Measurements from ENCODE around the gene IDNK. TPM values are rescaled to one million over a fixed set of nuclear protein-coding genes. Genes with fewer than 3 reads are reported as not detected.
A peak's percentile ranks its signal among the peaks of the same experiment; 100 is the strongest.

IDNK gene
- total and polyA plus RNA-seq, 10 of the 15 experiments (the other 5 are each of a cell fraction or from before 2014, with no cell fraction given) = 7.0 to 19.1 (median 10.6) TPM

- Histone ChIP-seq H4K20me1 (ENCODE audit: control insufficient read depth, insufficient read depth) (no peaks in the 10 kb centered on the region), H3K79me2 (ENCODE audit: control insufficient read depth, insufficient read depth, low read length) (peaks cover 3% of the 10 kb centered on the region; the same call in 1 of the 2 replicates), H3K4me2 (ENCODE audit: control insufficient read depth, insufficient read depth) (peak overlapping the region; percentile 65; the same call in 1 of the 2 replicates), H3K4me1 (ENCODE audit: control insufficient read depth, insufficient read depth, low read length) (peaks cover 30% of the 10 kb centered on the region), H3K36me3 (ENCODE audit: control insufficient read depth in 2 of 2, insufficient read depth in 2 of 2, low read length in 1 of 2) (peaks cover 7 to 47% of the 10 kb centered on the region in 2 experiments), H3K4me3 (no peak overlapping the region), H3K9ac (ENCODE audit: control insufficient read depth, insufficient read depth, low read length) (no peak overlapping the region), H3K27ac (ENCODE audit: control insufficient read depth, insufficient read depth) (peak overlapping the region; percentile 73), H2AFZ (ENCODE audit: control insufficient read depth, low read depth, low read length) (no peak overlapping the region), H3K27me3 (replicated peaks in 1 of 2; ENCODE audit: control insufficient read depth in 2 of 2, insufficient read depth in 2 of 2, low read length in 1 of 2) (no peaks in the 10 kb centered on the region), H3K9me3 (replicated peaks; ENCODE audit: control insufficient read depth, insufficient read depth, low read length) (no peaks in the 10 kb centered on the region)
- SMC1A ChIA-PET (ENCODE audit: uncharacterized antibody, unreplicated experiment) = interaction anchor here (0.9 to 2.0 kb wide), 3 partner anchors 15 to 43 kb away, joined by 3 to 6 read pairs (median 3); no protein-coding TSS in a partner anchor
- in situ Hi-C loops (cut with MboI) (no loop called here), intact Hi-C loops (cut with micrococcal nuclease; ENCODE audit: unreplicated experiment) (loop anchor here (5.0 kb wide), 1 partner anchor 45 kb away; no protein-coding TSS in a partner anchor)
- BruUV-seq (replicated peaks) = no TSS peak
- POLR2A ChIA-PET = no interaction called here
- DNase-seq (ENCODE audit: low read depth, low spot score) (no peak), ATAC-seq (peak; percentile 9), FAIRE-seq (peak; percentile 31)
- WGBS (ENCODE audit: insufficient coverage, insufficient replicate concordance, low lambda C conversion rate, missing lambda C conversion rate) = 18% methylated on average over 6 of the region's 6 CpGs
- RAD21 ChIA-PET (ENCODE audit: unreplicated experiment) = interaction anchor here (1.4 kb wide), 1 partner anchor 36 kb away, joined by 5 read pairs; no protein-coding TSS in a partner anchor
- CTCF ChIA-PET = interaction anchor here (0.7 to 2.4 kb wide), 8 partner anchors 10 to 74 kb away, joined by 3 to 10 read pairs (median 4); partner anchors contain the start of gene UBQLN1
- no peak for TF ChIP-seq MAX (IDR thresholded peaks at IDR 0.05; ENCODE audit: low read depth, low read length)
- TF ChIP-seq RUNX3 (IDR thresholded peaks at IDR 0.05; ENCODE audit: low read length) = peak; percentile 87
Observed at GRCh38 chr9:83656952-83657351, 34.0 kb downstream of the IDNK start.

GRCh38 chr9:83662933-83663332 lies 40.0 kb downstream of the IDNK start:
- no peak for FAIRE-seq
- WGBS (ENCODE audit: insufficient coverage, insufficient replicate concordance, low lambda C conversion rate, missing lambda C conversion rate) = 96% methylated on average over 3 of the region's 3 CpGs
- SMC1A ChIA-PET (ENCODE audit: uncharacterized antibody, unreplicated experiment) = interaction anchor here (1.2 to 1.5 kb wide), 2 partner anchors 23 to 42 kb away, joined by 3 to 6 read pairs; no protein-coding TSS in a partner anchor
- Histone ChIP-seq H3K4me2 (ENCODE audit: control insufficient read depth, insufficient read depth) (no peak overlapping the region), H4K20me1 (ENCODE audit: control insufficient read depth, insufficient read depth) (no peaks in the 10 kb centered on the region), H3K27ac (ENCODE audit: control insufficient read depth, insufficient read depth) (no peak overlapping the region), H3K79me2 (ENCODE audit: control insufficient read depth, insufficient read depth, low read length) (no peaks in the 10 kb centered on the region; the same call in 1 of the 2 replicates), H3K4me1 (ENCODE audit: control insufficient read depth, insufficient read depth, low read length) (peaks cover 16% of the 10 kb centered on the region), H3K36me3 (ENCODE audit: control insufficient read depth in 2 of 2, insufficient read depth in 2 of 2, low read length in 1 of 2) (peaks cover 7 to 32% of the 10 kb centered on the region in 2 experiments), H2AFZ (ENCODE audit: control insufficient read depth, low read depth, low read length) (no peak overlapping the region), H3K4me3 (no peak overlapping the region), H3K27me3 (replicated peaks in 1 of 2; ENCODE audit: control insufficient read depth in 2 of 2, insufficient read depth in 2 of 2, low read length in 1 of 2) (no peaks in the 10 kb centered on the region), H3K9ac (ENCODE audit: control insufficient read depth, insufficient read depth, low read length) (no peak overlapping the region), H3K9me3 (replicated peaks; ENCODE audit: control insufficient read depth, insufficient read depth, low read length) (no peaks in the 10 kb centered on the region)
- in situ Hi-C loops (cut with MboI) = no loop called here
- DNase-seq (ENCODE audit: low read depth, low spot score) = no peak
- POLR2A ChIA-PET = no interaction called here
- no TSS peak for BruUV-seq (replicated peaks)
- CTCF ChIA-PET = interaction anchor here (0.5 to 2.6 kb wide), 5 partner anchors 11 to 45 kb away, joined by 3 to 11 read pairs (median 7); partner anchors contain the start of gene UBQLN1
- intact Hi-C loops (cut with micrococcal nuclease; ENCODE audit: unreplicated experiment) = no loop called here
- RAD21 ChIA-PET (ENCODE audit: unreplicated experiment) = interaction anchor here (1.4 to 1.8 kb wide), 2 partner anchors 14 to 42 kb away, joined by 4 to 5 read pairs; no protein-coding TSS in a partner anchor
- no peak for ATAC-seq
- TF ChIP-seq NFYA (IDR thresholded peaks at IDR 0.05; ENCODE audit: borderline replicate concordance, low read depth, low read length) = no peak
- no peak for TF ChIP-seq DPF2 (IDR thresholded peaks at IDR 0.05)
- TF ChIP-seq CUX1 (IDR thresholded peaks at IDR 0.05; ENCODE audit: insufficient replicate concordance, low read depth, low read length) = no peak
- TF ChIP-seq NR2F1 (conservative IDR thresholded peaks at IDR 0.05) = no peak
- TF ChIP-seq ZBTB4 (CRISPR knock-in tag; IDR thresholded peaks at IDR 0.05) = no peak
